GM19238 (cell line): Measurements from ENCODE around the gene GALNTL6.
"Not testable (repeated sequence)": the region's sequence is repeated elsewhere in the genome, so short reads cannot be mapped to it uniquely, and the experiment has no call there.

Experiments used
- DNase-seq: peaks from one replicate; pipeline ENCODE4 v3.0.0; 2011; ENCODE audit warnings: low spot score; ENCODE audit not compliant: insufficient read length

GALNTL6 gene

DNA sequence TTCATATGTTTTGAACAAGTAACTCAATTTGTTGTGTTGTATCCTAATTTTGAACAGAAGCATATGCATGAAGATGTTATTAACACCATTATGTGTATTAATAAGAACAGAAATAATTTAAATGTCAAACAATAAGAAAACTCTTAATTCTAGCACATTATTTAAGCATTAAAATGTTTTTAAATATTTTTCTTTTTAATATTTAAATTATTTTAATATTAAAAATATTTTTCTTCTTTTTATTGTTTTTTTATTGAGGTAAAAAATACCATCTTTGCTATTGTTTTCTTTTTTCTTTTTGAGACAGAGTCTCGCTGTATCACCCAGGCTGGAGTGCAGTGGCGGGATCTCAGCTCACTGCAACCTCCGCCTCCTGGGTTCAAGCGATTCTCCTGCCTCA lies 914.4 kb downstream of the GALNTL6 start:
- no peak for DNase-seq

DNA sequence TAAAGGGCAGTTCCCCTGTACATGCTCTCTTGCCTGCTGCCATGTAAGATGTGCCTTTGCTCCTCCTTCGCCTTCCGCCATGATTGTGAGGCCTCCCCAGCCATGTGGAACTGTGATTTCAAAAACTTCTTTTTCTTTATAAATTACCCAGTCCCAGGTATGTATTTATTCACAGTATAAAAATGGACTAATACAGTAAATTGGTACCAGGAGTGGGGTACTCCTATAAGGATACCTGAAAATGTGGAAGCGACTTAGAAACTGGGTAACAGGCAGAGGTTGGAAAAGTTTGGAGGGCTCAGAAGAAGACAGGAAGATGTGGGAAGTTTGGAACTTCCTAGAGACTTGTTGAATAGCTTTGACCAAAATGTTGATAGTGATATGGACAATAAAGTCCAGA lies 920.4 kb downstream of the GALNTL6 start:
- not testable (repeated sequence) for DNase-seq

DNA sequence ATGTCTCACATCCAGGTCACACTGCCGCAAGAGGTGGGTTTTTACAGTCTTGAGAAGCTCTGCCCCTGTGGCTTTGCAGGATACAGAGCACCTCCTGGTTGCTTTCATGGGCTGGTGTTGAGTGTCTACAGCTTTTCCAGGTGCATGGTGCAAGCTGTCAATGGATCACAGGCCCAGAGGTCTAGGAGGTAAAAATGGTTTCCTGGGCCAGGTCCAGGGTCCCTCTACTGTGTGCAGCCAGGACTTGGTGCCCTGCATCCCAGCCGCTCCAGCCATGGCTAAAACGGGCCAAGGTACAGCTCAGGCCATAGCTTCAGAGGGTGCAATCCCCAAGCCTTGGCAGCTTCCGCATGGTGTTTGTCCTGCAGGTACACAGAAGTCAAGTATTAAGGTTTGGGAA lies 921.4 kb downstream of the GALNTL6 start:
- DNase-seq, result no peak

DNA sequence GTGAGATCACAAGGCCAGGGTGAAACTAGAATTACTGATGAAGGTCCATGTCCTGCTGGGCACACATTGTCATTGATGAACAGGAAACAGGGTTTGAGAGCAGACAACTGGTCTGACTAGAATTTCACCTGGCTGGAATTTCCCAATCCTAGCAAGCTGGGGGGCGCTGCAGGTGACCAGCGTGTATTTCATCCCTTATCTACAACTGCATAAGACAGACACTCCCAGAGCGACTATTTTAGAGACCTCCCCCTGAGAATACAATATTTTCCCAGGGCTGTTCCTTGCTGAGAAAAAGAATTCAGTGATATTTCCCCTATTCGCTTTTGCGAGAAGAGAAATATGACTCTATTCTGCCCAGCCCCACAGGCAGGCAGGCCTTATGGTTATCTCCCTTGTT lies 922.8 kb downstream of the GALNTL6 start:
- no peak for DNase-seq

DNA sequence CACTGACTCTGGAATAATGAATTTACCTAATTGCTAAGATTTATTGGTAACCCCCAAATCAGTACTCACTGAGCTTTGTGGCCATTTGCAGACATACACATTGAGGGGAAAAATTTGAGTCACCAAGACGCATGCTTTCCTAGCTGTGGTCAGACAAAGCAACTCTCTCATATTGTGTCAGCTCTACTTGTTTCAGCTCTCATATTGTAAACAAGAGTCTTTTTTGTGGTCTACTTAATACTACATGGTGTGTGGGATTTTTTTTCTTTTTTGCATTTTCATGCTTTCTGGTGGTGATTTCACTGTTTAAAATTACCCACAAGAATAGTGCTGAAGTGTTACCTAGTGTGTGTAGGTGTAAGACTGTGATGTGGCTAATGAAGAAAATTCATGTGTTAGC lies 927.2 kb downstream of the GALNTL6 start:
- no peak for DNase-seq

DNA sequence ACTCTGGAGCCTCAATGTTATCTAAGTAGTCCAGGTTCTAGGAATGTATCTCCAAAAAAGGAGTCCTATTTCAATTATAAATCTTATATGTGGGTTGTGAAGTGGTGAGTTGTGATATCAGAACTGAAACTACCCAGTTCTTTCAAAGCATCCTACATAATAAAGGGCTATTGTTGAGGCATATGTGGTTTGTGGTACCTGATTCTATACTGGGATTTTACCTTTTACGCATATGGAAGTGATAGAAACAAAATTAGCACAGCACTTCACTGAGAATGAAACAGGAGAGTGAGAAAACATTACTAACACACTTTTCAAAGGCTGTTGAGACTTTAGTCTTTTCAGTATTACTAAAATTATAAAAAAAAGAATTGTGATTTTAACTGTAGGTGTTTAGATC lies 937.7 kb downstream of the GALNTL6 start:
- DNase-seq, result no peak

DNA sequence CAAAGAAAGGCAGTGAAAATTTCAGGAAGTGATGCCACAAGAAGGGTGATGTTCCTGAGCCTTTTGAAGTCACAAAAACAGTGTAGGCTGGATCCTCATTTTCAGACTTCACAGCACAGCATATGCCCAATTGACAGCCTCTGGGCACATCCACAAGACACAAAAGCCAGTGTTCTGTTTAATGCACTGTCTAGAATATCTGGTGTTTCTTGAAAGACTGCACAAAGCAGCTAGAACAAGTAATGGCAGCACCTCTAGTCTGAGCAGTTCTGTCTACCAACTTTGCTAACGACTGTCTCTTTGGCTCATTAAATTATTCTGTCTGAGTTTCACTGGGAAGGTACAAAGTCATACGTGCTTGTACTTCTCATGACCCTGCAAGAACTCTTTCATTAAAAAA lies 938.3 kb downstream of the GALNTL6 start:
- DNase-seq, result no peak

DNA sequence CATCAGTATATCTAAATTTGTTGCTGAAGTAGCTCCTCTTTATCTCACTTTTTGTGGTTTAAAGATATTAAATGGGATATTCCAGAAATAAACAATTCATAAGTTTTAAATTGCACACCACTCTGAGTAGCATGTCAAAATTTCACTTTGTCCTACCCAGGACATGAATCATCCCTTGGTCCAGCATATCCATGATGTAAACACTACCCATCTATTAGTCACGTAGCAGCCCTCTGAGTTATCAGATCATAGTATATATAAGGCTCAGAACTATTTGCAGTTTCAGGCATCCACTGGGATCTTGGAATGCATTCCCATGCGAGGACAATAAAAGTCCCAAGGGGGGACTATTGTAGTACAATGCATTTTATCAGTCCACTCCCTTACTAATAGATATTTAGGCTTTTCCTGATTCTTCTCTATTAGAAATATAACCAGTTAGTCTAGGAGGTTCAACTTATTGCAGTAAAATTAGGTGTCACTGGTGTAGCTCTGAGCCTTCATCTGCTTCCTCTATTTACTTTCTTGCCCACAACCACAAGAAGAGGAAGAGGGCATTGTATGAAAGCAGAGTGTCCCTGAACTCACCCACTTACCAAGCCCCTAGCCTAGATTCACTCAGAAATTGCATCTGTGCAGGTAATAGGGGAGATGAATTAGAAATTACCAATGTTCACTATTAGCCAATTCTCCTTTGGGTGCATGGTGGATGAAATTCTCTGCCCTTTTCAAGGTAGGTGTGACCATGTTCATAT lies 945.6 kb downstream of the GALNTL6 start:
- no peak for DNase-seq

DNA sequence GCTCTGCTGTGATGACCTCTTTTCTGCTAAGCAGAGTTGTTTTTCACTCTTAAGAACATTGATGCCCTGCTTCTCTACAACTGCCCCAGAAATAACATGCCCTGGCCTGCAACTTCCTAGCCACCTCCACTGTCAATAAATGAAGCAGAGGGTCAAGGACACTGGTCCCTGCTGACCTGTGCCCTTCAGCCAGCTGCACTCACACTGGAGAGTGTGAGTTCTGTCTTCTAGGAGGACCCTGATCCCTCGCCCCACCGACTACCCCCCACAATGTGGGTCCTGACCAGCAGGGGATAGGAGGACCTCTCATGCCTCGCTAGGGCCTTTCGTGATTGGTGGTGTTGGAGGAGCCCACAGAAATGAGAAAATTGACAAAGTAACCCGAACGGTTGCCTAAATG lies 947.3 kb downstream of the GALNTL6 start:
- DNase-seq, result no peak

DNA sequence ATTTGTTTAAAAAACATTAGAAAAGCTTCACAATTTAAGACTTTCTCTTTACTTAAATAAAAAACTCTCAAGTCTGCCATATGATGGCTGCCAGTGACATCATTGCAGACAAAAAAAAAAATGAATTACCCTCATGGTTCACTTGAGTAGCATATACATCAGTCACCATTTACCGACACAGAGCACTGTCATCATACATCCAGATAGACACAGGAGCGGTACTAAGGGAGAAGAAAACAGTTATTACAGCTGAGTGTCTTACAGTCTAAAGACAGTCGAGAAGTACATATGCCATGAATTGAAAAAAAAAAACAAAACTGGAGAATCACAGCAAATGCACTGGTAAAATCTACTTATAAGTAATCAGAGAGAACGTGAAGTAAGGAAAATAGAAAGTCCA lies 949.7 kb downstream of the GALNTL6 start:
- no peak for DNase-seq

DNA sequence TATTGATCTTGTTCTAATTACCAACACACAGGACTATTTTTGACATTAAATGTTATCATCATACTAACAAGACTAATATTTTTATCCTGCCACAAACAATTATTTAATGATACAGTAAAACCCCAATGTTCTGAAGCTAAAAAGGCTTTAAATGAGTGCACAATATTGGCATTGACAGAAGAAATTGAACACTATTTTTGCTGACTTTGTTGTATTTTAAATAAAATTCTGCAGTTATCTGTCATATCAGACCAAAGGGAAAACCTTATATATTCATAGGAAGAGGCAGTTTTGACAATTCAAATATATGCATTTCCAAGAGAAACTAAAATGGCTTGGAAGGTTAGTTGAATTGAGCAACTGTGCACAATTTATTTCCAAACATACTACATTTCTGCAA lies 957.6 kb downstream of the GALNTL6 start:
- no peak for DNase-seq

DNA sequence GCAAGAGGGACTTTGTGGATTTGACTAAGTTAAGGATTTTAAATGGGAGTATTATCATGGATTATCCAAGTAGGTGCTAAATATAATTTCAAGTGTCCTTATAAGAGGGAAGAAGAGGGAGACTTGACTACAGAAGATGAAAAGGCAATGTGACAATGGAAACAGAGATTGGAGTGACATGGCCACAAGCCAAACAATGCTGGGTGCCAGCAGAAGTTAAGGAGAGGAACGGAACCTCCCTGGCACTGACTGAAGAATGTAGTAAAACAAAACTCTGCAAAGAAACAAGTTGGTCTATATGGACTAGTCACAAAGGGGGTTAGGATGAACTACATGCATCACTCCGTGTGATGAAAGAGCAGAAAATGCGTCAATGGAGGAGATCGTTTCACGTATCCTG lies 959.6 kb downstream of the GALNTL6 start:
- DNase-seq, result no peak

DNA sequence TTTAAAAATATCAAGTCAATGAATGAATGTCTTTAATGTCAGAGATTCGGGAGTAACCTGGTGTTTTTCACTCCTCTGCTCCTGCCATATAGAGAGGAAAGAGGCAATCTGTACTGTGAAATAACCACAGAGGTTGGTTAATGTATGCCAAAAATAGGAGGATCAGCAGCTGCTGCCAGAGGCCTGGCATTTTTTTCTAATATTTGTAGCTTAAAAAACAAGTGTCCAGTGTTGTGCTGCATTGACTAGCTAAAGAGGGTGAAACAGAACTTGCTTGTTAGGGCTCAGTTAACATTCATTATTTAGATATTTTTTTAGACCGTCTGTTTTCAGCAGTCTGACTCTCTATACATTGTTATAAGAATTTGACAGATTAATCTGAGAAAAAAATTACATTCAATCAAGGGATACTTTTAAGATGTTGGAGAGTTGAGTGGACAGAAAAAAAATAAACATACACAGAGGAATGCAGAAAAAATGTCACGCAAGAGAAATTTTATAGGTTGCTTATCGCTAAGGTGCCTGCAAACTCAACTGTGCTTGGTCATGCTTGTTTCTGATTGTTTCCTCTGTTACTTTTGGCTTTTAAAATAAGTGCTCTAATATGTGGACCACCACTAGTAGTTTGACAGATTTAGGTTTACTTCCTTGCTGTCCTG lies 963.1 kb downstream of the GALNTL6 start:
- DNase-seq, result no peak

DNA sequence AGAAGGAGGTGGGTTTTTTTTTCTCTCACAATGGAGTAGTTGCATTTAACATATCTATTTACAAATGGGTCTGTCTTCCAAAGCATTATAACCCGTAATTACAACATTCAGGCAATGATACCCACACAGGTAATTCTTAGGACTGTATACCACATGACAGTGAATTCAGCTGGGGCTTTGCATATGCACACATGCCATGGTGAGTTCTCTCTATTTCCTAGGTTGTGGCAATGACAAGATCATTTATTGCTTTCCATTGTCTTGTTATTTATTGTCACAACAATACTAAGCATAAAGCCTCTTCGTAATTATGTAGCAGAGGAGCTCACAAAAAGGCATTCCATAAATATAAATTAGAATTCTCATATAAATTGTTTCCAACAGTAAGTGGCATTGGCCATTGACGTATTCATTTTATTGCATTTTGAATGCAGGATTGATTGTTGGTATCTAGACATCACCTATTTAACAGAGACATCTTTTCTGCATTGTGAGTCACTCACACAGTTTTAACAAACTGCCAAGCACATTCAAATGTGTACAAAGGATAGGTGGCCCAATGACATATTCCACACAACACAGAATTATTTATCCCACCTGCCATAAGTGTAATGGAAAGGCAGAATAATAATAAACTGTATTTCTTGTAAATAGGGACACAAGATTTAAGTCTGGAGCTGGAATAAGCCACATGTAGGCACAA lies 964.7 kb downstream of the GALNTL6 start:
- DNase-seq, result no peak

DNA sequence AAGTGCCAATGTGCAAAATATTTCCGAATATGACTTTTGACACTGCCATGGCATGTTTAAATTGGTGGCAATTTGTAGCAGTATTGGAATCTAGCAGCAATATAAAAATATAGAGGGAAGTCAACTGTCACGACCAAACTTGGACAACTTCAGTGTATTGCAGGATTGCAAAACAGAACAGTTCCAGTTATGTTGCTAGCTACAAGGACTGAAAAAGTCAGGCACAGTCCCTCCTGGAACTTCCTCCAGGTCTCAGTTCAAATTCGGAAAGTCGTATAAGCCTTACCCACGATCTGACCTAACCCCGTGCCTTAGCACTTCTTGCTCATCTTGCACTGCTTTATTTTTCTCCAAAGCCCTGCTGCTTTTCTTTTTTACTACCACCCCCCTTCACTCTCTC lies 965.4 kb downstream of the GALNTL6 start:
- no peak for DNase-seq

DNA sequence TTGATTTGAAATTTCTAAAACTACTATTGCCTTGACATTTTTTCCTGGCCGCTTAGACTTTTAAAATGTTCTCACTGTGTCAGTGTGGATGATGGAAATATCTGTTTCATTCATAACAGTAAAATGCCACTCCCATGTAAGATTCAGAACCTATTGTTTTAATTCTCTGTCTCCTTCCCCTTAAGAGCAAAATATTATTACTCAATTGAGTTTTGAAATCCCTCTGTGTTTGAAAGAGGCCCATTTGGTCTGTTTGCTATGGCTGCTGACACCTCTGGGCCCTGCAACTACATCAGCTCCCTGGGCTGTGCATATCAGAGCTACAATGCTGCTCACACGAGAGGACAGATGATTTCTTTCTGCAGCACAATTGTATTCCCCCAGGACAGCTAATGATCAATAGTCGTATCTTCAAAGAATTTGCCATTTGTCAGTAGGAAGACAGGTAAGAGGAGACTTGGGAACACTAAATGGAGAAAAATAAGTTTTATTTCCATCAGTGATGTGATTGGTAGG lies 967.4 kb downstream of the GALNTL6 start:
- no peak for DNase-seq

DNA sequence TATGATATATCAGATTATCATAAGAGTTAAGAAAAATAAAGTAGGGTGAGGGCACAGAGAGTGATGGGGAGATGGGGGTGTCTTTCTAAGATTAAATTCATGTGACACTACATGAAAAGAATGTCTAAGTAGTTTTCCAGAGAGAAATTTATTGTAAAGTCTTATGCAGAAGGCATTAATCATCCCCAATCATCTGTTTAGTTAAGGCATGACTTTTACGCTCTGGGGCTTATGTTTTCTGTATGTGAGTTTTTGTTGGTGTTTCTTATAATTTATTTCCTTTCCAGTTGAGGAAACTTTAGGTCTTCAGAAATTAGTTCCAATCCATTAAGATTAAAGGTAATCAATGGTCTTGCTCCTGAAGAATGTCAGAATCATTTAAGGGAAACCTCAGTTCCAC lies 972.4 kb downstream of the GALNTL6 start:
- DNase-seq, result no peak

DNA sequence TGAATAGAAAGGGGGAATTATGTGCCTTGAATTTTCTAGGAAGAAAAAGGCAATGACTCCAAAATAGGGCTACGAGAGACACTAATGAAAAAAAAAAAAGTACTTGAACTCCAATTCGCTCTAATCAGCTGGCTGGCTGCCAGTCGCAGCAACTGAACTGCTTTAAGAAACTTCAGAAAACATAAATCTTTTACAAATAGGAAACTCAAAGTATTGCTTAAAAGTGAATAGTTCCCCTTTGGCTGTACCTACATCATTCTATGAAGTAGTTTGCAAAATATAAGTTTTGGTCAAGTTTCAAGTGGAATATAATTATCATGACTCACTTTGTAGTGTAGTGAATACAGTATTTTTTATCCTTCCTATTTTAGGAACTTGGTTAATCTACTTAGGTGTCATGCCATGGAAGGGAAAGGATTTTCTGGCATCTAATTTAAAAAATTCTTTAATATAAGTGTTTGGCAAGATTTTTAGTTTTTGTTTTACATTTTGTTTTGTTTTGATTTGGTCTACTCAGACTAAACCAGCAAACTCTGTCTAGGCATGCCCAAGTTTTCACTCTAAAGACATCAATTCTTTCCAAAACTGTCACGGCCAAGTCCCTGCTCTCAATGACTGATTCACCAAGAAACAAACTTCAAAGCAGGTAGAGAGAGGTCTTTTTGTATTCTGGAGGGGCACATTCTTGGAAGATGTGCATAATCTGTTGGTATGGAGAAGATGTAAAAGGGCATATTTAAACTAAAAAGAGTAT lies 973.0 kb downstream of the GALNTL6 start:
- no peak for DNase-seq

DNA sequence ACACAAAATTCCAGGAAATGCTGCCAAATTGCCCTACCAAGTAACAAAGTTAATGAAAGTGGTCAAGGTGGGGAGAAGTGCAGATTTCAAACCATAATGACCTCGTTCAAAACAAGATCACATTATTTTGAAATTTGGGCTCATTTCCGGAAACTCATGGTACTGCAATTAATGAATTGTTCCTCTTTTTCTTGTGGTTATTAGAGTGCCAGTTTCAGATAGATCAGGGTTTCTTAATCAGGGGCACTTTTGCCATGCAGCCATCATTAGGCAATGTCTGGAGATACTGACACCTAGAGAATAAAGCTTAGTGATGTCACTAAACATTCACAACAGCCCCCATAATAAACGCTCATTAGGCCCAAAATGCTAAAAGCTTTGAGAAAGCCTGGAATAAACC lies 973.9 kb downstream of the GALNTL6 start:
- no peak for DNase-seq

DNA sequence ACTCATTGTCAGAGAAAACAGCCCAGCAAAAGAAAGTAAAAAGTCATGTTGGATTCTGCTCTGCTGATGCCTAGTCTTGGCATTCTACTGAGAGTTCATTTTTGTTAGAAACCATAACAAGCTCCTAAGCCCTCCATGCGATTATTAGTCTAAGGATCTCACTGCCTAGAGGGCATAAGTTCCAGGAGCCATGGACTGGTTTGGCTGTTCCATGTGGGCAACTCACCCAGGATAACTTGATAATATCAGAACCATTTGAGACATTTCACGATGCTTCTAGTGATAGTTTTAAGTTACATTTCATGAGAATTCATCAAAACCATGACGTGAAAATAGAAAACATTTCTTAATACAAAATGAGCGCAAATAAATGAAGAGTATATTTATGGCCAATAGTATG lies 978.6 kb downstream of the GALNTL6 start:
- DNase-seq, result no peak

DNA sequence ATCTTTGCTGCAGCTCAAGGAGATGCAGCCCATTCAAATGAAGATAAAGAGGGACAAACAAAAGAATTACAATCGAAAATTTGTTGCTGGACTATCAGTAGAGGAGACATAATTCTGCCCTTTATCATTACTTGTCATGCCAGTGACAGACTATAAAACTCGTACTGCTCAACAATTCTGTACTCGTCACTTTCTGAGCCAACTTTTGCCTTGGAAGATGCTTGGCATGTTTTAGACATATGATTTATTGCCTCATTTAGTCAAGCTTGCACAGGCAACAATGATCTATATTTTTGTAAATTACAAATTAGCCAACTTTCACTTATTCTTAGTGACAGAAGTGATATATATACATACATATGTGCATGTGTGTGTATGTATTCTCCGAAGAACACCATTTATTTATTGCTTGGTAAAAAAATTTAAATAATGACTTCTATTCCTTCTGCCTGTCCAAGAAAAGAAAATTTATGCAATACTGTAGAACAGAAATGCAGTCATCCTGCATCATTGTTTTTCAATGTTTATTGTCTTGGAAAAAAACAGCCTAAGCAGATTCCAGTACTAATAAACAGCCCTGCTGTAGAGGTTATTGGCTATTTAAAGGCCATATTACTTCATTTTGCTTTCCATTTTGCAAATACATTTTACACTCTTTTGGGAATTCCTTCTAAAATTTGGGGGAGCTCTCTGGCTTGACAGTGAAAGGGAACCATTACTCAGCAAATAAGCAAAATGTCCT lies 980.5 kb downstream of the GALNTL6 start:
- DNase-seq, result no peak
